Stimulated activated CD8-positive, alpha-beta memory T cell treated with anti-CD3 and anti-CD28 coated beads, Interleukin-4, amount 100 ng/mL, for 1 hour (primary cell): Measurements from ENCODE around the gene HS3ST1.

Source experiments
- DNase-seq, 2 donors: peaks; one replicate each; pipeline ENCODE4 v3.0.0-alpha.2; 2020; ENCODE audit warnings: low read depth in 2 of 2, low spot score in 1 of 2

The HS3ST1 gene

DNA sequence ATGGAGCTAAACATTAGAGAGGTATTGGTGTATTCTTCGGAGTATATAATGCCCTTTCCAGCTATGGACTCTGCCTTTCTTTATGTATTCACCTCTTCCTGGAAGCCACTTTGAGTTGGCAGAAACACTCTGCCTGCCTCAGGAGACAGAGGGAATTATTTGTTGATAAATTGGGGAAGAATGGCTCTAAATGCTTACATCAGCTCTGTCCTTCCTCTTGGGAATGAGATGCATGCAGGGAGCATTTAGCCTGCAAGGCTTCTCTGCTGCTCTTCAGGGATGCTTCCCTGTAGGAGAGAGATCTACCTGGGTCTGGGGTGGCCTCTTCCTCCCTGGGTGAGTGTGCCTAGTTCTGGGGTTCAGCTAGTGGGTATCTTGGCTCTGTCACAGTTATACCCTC is 6.9 kb upstream of the HS3ST1 start:
- DNase-seq: no peak

GRCh38 chr4:11431111-11431510 is 2.4 kb upstream of the HS3ST1 start:
- no peak for DNase-seq

GRCh38 chr4:11430536-11430935 is 1.8 kb upstream of the HS3ST1 start:
- DNase-seq: no peak

DNA sequence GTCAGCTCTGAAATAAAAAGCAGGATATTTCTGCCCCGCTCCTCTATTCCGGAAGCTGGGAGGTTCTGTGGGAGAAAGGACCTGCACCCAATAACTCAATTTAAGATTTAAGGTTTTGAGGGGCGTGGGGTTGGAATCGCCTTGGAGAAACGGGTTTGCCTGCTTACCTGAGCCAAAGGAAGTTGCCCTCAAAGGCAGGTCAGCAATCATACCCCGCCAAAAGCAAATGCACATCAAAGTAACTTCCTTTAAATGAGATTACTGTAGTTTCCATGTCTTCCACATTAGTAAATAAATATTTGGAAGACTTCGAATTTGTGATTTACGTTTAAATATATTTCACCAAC is 978 bp upstream of the HS3ST1 start:
- DNase-seq: no peak

DNA sequence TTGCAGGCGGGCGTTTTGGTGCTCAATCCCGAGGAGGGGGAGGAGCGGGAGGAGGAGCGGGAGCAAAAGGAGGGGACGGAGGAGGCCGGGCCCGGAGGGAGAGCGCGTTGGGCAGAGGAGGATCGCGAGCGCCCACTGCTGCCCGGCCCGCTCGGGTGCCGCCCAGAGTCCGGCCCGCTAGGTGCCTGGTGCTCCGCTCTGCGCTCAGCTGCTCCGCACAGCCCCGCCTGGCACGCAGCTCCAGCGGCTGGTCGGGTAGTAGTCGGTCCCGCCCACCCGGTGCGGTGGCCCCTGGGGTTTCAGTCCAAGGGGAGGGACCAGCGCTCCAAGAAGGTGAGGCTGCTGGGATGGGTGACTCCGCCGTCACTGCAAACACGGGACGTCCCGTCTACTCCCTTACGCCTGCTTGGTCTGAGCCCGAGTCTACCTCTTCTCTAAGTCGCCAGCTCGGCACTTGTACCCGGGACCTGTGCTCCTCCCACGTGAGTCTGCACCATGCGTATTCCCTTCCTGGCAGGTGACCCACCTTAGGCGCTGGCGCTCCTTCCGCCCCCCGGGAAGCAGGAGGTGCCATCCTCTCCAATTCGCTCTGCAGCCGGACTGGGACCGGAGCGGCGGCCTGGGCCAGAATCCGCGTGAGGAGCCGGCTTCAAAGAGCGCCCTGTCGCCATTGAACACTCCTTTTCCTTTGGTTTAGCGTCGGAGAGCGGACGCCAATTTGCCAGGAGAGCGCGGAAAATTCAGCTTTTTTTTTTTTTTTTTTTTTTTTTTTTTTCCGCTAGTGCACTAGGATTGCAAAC is 405 bp upstream of the HS3ST1 start:
- no peak for DNase-seq

DNA sequence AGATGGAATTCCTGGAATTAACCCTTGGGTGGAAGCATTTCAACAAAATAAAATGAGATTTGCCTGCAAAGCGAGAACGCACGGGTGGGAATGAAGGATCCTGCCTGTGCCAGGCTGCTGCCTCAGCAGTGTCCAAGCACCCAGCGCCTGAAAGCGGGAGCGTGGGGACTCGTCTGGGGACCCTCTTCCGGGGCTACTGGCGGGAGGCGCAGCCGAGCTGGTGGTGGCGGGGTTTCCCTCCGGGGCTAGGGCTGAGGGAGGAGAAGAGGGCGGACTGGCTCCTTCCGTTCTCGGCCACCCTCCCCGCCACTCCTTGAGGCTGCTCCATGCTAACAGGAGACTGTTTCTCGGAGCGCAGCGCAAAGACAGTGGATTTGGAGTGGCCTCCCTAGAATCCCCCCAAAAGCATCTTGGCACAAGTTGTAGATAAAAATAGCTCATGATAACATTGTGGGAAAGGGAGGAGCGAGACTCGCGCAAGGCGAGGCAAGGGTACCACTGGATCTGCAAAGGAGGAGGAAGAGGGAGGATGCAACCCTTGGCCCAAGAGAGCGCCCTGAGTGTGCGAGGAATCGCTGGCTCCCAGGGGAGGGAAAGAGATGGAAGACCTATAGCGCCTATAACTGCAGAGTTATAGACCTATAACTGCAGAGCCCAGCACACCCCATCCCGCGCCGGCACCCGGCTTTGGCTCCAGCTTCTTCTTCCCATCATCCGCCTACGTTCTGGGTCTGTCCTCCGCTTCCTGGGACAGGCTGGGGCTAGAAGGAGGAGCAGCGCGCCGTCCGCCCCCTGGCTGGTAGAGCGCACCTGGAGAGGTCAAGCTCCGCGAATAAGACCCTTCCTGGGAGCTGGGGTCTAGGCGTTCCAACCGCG is 1.3 kb downstream of the HS3ST1 start:
- DNase-seq: no peak

DNA sequence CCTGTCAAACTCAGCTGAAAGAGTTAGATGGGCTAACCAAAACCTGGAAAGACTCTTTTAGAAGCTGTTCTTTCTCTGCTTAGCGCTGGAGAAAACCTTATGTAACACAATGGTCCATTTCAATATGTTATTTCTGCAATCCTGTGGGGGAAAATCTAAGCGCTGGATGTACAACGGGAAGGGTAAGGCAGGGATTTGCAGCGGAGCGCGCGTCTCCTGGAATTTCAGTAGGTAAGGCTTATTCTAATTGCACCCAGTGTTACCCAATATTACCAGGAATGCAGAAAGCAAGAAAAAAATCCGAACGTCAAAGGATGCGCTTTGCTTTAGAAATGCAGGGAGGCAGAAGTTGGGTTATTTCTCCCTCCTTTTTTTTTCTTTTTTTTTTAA is 2.0 kb downstream of the HS3ST1 start:
- no peak for DNase-seq

DNA sequence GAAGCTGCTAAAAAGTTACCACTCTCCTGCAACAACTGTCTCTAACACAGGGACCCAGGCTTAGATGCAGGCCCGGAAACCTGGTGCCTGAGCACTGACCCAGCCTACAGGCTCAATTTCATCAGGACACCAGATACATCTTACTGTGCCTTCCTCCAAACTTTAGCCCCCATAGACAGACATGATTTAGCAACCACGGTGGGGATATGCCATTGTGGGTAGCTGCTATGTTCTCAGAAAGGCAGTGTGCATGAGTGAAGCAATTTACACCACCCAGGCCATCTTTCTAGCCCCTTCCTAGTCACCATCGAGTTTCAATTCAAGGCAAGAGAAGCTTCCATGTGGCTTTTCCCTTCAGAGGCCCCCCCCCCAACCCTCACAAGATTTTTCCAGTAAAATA is 2.7 kb downstream of the HS3ST1 start:
- no peak for DNase-seq

- DNase-seq: no peak
Measured at GRCh38 chr4:11424856-11425255, 3.8 kb downstream of the HS3ST1 start.

DNA sequence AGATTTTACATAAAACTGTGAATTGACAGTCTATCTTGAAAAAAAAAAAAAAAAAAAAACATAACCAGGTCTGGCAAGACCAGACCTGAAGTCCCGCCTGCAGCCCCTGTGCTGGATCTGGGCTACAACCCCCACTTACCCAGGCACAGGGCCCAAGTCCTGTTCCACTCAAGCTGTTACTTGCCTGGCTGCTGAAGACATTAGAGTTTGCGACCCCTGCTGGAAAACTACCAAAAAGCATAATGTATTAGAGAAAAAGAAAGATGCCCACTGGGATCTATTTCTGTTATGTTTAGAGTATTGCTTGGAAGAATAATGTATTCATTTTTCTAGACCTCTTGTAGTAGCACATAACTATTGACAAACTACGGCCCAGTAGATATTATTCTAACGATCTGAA is 4.7 kb downstream of the HS3ST1 start:
- DNase-seq: no peak

GRCh38 chr4:11423465-11423864 is 5.2 kb downstream of the HS3ST1 start:
- no peak for DNase-seq

DNA sequence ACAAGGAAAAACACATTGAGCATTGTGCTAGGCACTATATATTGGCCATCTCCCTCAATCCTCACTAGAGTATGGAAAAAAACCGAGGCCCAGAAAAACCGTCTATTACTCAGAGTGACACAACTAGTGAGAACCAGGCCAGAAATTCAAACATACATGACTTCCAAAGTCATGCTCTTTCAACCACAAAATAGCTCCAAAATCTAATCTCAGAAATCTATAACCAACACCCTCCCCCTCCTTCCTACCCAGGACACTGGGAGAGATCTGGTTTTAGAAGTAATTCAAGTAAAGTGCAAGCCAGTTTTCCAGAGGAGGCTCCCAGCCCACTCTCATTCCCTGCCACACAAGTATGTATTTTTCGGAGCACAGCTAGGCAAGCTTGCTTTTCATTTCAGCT is 7.6 kb downstream of the HS3ST1 start:
- DNase-seq: no peak

- DNase-seq: no peak
Measured at GRCh38 chr4:11420327-11420726, 8.4 kb downstream of the HS3ST1 start.

- no peak for DNase-seq
Measured at GRCh38 chr4:11418610-11419009, 10.1 kb downstream of the HS3ST1 start.

DNA sequence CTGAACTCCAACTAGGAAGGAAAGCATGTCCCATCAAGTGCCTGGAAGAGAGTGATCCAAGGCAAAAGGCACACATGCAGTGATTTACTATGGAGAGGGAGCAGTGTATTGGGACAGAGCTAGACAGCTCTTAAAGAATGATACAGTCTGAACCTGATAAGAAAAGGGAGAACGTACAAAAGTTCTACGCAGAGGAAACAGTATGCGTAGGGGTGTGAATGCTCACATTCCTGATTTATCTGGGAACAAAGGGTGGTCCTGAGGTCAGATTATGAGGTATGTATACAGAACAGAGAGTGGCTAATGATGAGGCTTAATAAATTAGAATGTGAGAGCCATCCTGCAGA is 12.0 kb downstream of the HS3ST1 start:
- DNase-seq: no peak

- DNase-seq: no peak
Measured at GRCh38 chr4:11416071-11416766, 12.5 kb downstream of the HS3ST1 start.

DNA sequence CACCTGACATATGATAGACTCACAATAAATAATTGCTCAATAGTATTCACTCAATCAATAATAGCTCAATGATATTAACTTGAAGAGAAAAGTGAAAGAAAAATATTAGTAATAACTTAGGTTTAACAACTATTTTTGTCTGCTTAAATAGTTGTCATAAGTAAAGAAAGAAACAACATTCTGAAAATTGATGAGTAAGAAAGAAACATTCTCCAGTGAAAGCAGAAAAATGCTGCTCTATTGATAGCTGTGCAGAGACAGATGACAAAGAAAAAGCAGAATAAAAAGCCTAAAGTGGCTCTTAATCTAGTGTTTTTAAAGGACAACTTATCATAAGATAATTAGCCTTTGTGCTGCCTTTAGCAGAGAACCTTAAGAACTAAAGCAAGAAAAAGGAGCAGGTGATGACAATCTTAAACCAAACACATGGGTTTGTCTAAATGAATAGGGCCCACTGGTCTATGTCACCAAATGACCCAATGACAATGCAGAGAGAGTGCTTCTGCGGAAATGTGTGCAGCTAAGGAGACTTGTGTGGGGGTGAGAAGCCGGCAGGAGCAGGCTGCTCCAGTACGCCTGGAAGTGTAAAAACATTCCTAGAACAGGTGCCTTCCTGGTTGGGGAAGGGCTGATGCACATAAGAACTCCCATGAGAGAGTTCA is 13.2 kb downstream of the HS3ST1 start:
- DNase-seq: no peak

DNA sequence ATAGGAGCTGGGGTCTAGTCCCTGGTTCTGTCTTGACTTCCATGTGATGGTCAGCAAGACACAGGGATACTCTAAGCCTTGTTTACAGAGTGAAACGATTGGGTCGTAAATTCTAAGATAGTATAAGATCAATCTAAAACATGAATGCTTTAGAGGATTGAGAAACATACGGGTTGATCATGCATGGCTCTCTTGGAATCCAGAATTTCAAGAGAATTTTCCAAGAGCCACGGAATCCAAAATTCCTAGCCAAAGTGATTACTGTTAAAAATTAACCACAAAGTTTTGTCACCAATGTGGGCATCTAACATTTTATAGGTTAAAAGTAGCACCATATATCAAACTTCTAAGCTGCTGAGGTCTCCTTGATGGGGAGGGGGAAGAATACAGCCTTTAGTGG is 16.5 kb downstream of the HS3ST1 start:
- DNase-seq: no peak

DNA sequence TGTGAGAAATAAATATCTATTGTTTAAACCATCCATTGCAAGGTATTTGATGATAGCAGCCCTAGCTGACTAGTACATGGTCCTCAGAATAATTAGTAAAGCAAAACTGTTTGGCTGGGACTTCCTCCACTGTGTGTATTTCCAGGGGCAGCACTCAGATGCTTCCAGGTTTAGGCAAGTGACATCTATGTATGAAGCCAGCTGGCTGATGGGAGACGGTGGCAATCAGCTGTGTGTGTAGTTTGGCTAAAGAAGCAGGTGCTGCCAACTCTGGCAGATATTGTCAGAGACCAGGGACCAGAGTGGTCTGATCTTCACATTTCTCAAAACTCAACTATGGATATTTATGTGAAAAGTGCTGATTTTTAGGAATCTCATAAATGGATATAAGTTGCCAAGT is 19.1 kb downstream of the HS3ST1 start:
- DNase-seq: no peak

- DNase-seq: no peak
Measured at GRCh38 chr4:11408233-11408967, 20.3 kb downstream of the HS3ST1 start.

DNA sequence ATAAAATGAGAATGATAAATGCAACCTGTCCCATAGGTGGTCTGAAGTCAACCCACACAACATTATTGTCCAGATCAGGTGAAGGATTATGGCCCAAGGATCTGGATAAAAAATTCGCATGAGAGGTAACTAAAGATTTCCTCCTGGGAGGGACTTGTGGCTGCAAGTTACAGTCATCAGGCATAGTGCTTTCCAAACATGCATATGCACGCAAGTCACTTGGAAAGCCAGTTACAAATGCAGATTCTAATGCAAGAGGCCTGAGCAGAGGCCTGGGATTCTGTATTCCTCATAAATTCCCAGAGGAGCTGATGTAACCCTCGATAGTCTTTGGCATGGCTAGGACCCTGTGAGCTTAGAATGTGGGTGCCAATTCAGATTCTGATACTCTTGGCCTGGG is 21.1 kb downstream of the HS3ST1 start:
- DNase-seq: no peak
